Measurements from ENCODE around the gene MFSD11. TPM values are rescaled to one million over a fixed set of nuclear protein-coding genes. Genes with fewer than 3 reads are reported as not detected.

Gene MFSD11
- total and polyA plus RNA-seq, 2 donors (not counting 3 experiments of a cell fraction or from before 2014, with no cell fraction given) = 23.5 to 35.2 TPM

GRCh38 chr17:76702941-76703637 lies 34.8 kb upstream of the MFSD11 start:
- H3K9ac ChIP-seq (replicated peaks; ENCODE audit: extremely low read depth, insufficient read depth, low read length) = no peak overlapping the region
- dilution Hi-C loops (cut with MboI; ENCODE audit: extremely low pct_ligation_motif_present, low sequenced_read_pairs) = no loop called here
- H3K4me1 ChIP-seq (ENCODE audit: control insufficient read depth, extremely low read depth, insufficient read depth, low read length) = peaks cover 14% of the 10 kb centered on the region
- no peaks in the 10 kb centered on the region for H3K9me1 ChIP-seq (replicated peaks; ENCODE audit: control insufficient read depth, extremely low read depth, insufficient read depth, low read length)
- BruUV-seq (replicated peaks) = no TSS peak
- H2AFZ ChIP-seq (ENCODE audit: low read depth, low read length) = no peak overlapping the region
- intact Hi-C loops (cut with micrococcal nuclease) = no loop called here
- H3K27me3 ChIP-seq (ENCODE audit: control insufficient read depth in 2 of 2, insufficient read depth in 2 of 2, low read length in 2 of 2) = no peaks in the 10 kb centered on the region
- no peak overlapping the region for H3K4me3 ChIP-seq (replicated peaks in 1 of 3; ENCODE audit: insufficient read depth in 1 of 3, low read depth in 1 of 3, low read length in 3 of 3)
- no peak overlapping the region for H3K4me2 ChIP-seq (ENCODE audit: insufficient read depth, low read length)
- peaks cover 75% of the 10 kb centered on the region for H3K79me2 ChIP-seq (ENCODE audit: control insufficient read depth, insufficient read depth, low read length)
- DNase-seq (ENCODE audit: low read depth, low spot score) (no peak), FAIRE-seq (no peak)
- no peak overlapping the region for H3K27ac ChIP-seq (ENCODE audit: insufficient read depth, low read depth, low read length)
- no peaks in the 10 kb centered on the region for H3K36me3 ChIP-seq (ENCODE audit: control insufficient read depth in 2 of 2, extremely low read depth in 1 of 2, insufficient read depth in 2 of 2, low read length in 2 of 2)
- POLR2A ChIA-PET = no interaction called here
- no peaks in the 10 kb centered on the region for H3K9me3 ChIP-seq (replicated peaks; ENCODE audit: control insufficient read depth, insufficient read depth, low read length)
- no peaks in the 10 kb centered on the region for H4K20me1 ChIP-seq (replicated peaks; ENCODE audit: control insufficient read depth, extremely low read depth, insufficient read depth, low read length)
- CTCF ChIA-PET = interaction anchor here (1.1 to 1.8 kb wide), 4 partner anchors 11 to 22 kb away, joined by 3 to 9 read pairs (median 4); no protein-coding TSS in a partner anchor
- no peak for TF ChIP-seq FOS (IDR thresholded peaks at IDR 0.05; ENCODE audit: borderline replicate concordance, insufficient read depth, low read length)
- TF ChIP-seq, protein P1, sequence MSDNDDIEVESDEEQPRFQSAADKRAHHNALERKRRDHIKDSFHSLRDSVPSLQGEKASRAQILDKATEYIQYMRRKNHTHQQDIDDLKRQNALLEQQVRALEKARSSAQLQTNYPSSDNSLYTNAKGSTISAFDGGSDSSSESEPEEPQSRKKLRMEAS (IDR thresholded peaks at IDR 0.05; ENCODE audit: insufficient read depth, insufficient read length) = no peak
- TF ChIP-seq JUN (IDR thresholded peaks at IDR 0.05; ENCODE audit: borderline replicate concordance, insufficient read depth, insufficient read length, low read depth) = no peak
- TF ChIP-seq CTCF (IDR thresholded peaks at IDR 0.05; ENCODE audit: extremely low read depth in 1 of 2, insufficient read depth in 1 of 2, low read depth in 1 of 2, low read length in 2 of 2) = no peak
- no peak for TF ChIP-seq MYC (IDR thresholded peaks at IDR 0.05; ENCODE audit: low read depth, low read length)
- TF ChIP-seq EZH2 (IDR thresholded peaks at IDR 0.05; ENCODE audit: borderline replicate concordance, low read depth, low read length, severe bottlenecking) = no peak
